ENCODE measurements around the gene DPYSL3. TPM values are rescaled to one million over a fixed set of nuclear protein-coding genes. Genes with fewer than 3 reads are reported as not detected.

The DPYSL3 gene
- polyA plus RNA-seq, 1 of the 3 experiments (the other 2 are of a cell fraction): 123 TPM

- Histone ChIP-seq H3K9ac (peak overlapping the region; percentile 88), H3F3A (replicated peaks; ENCODE audit: insufficient read depth) (peaks cover 23% of the 10 kb centered on the region), H3K4me1 (ENCODE audit: control insufficient read depth in 1 of 2, insufficient read depth in 2 of 2, low read depth in 1 of 2, low read length in 1 of 2) (peaks cover 7 to 10% of the 10 kb centered on the region in 2 experiments; a peak in 3 of 4 replicates), H3K9me2 (no peaks in the 10 kb centered on the region), H2AFZ (ENCODE audit: low read depth) (no peak overlapping the region; the same call in 1 of the 2 replicates), H4K20me1 (ENCODE audit: insufficient read depth) (no peaks in the 10 kb centered on the region), H3K9me3 (no peaks in the 10 kb centered on the region), H3K27me3 (ENCODE audit: insufficient read depth) (no peaks in the 10 kb centered on the region), H3K4me2 (peak overlapping the region; percentile 89), H3K36me3 (replicated peaks in 1 of 2; ENCODE audit: control insufficient read depth in 1 of 2, insufficient read depth in 2 of 2, low read length in 1 of 2) (peaks cover 0 to 7% of the 10 kb centered on the region in 2 experiments), H3K79me2 (ENCODE audit: insufficient read depth) (peaks cover 57% of the 10 kb centered on the region), H3K4me3 (ENCODE audit: low read depth in 2 of 2, low read length in 1 of 2) (peak overlapping the region; percentile 82 to 92), H3K27ac (ENCODE audit: low read depth in 2 of 2, low read length in 1 of 2) (peak overlapping the region; percentile 82 to 86)
- ChIA-PET CTCF (interaction anchor here (0.9 to 4.5 kb wide), 12 partner anchors 13 to 70 kb away, joined by 3 to 16 read pairs (median 4); no protein-coding TSS in a partner anchor), POLR2A (no interaction called here)
- no peak for TF ChIP-seq REST (IDR thresholded peaks at IDR 0.05; ENCODE audit: low read depth, low read length)
- TF ChIP-seq, protein P1, sequence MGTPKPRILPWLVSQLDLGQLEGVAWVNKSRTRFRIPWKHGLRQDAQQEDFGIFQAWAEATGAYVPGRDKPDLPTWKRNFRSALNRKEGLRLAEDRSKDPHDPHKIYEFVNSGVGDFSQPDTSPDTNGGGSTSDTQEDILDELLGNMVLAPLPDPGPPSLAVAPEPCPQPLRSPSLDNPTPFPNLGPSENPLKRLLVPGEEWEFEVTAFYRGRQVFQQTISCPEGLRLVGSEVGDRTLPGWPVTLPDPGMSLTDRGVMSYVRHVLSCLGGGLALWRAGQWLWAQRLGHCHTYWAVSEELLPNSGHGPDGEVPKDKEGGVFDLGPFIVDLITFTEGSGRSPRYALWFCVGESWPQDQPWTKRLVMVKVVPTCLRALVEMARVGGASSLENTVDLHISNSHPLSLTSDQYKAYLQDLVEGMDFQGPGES (IDR thresholded peaks at IDR 0.05; ENCODE audit: low read depth, low read length): no peak
- TF ChIP-seq POLR2AphosphoS5 (IDR thresholded peaks at IDR 0.05; ENCODE audit: low read depth, low read length): no peak
- TF ChIP-seq RAD21 (IDR thresholded peaks at IDR 0.05; ENCODE audit: low read length): no peak
- TF ChIP-seq SIN3A (IDR thresholded peaks at IDR 0.05; ENCODE audit: borderline replicate concordance, low read depth, low read length): no peak
- TF ChIP-seq GATA2 (CRISPR knock-in tag; IDR thresholded peaks at IDR 0.05): no peak
- TF ChIP-seq TCF12 (IDR thresholded peaks at IDR 0.05): no peak
- no peak for TF ChIP-seq MEF2A (IDR thresholded peaks at IDR 0.05; ENCODE audit: borderline replicate concordance, low read depth)
- no peak for TF ChIP-seq EZH2phosphoT487 (IDR thresholded peaks at IDR 0.05; ENCODE audit: borderline replicate concordance, low read depth)
- TF ChIP-seq SMC3 (IDR thresholded peaks at IDR 0.05; ENCODE audit: low read depth, low read length): no peak
- 28% methylated on average over 7 of the region's 7 CpGs for WGBS (ENCODE audit: low lambda C conversion rate)
- DNase-seq: no peak
Observed at GRCh38 chr5:147508711-147509040, 1.2 kb downstream of the DPYSL3 start.

DNA sequence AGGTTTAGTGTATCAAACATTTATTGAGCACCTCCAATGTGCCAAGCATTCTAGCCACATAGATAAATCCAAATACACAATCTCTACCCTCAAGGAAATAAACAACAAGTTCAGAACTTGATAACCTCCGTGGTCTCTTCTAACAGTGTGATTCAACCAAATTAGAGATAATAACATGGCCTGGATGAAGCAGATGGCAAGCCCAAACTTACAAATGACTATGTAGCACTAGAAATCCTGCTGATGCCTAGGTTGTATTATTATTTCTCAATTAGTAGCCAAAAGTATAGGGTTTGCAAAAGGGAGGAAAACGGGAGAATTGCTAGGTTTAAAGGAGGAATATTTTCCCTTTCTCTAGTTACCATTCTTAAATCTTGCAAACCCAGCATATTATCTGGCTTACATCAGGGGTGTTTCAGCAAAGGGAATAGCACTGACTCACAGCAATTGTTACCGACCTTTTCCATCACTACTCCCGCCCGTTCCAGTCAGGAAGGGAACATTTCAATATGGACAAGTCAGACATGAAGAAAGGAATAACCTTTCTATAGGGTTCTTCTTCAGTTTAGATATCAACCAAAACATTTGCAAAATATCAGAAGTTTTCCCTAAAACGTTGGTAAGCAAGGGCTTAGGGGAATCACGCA, 2.3 kb downstream of the DPYSL3 start:
- peak overlapping the region; percentile 88 for H3K9ac ChIP-seq
- peaks cover 30% of the 10 kb centered on the region for H3F3A ChIP-seq (replicated peaks; ENCODE audit: insufficient read depth)
- no peak for DNase-seq
- H2AFZ ChIP-seq (ENCODE audit: low read depth): peak overlapping the region; percentile 3; the same call in 1 of the 2 replicates
- H3K27ac ChIP-seq (ENCODE audit: low read depth in 2 of 2, low read length in 1 of 2): peak overlapping the region; percentile 82 to 86
- peaks cover 0 to 7% of the 10 kb centered on the region in 2 experiments for H3K36me3 ChIP-seq (replicated peaks in 1 of 2; ENCODE audit: control insufficient read depth in 1 of 2, insufficient read depth in 2 of 2, low read length in 1 of 2)
- peaks cover 9 to 12% of the 10 kb centered on the region in 2 experiments; a peak in 2 of 4 replicates for H3K4me1 ChIP-seq (ENCODE audit: control insufficient read depth in 1 of 2, insufficient read depth in 2 of 2, low read depth in 1 of 2, low read length in 1 of 2)
- no peaks in the 10 kb centered on the region for H3K9me2 ChIP-seq
- peak overlapping the region; percentile 89 for H3K4me2 ChIP-seq
- no peaks in the 10 kb centered on the region for H3K27me3 ChIP-seq (ENCODE audit: insufficient read depth)
- H3K4me3 ChIP-seq (ENCODE audit: low read depth in 2 of 2, low read length in 1 of 2): peak overlapping the region; percentile 82 to 92
- CTCF ChIA-PET: interaction anchor here (0.9 to 4.5 kb wide), 6 partner anchors 14 to 71 kb away, joined by 4 to 16 read pairs (median 6); no protein-coding TSS in a partner anchor
- H4K20me1 ChIP-seq (ENCODE audit: insufficient read depth): no peaks in the 10 kb centered on the region
- H3K79me2 ChIP-seq (ENCODE audit: insufficient read depth): peaks cover 68% of the 10 kb centered on the region
- POLR2A ChIA-PET: no interaction called here
- no peaks in the 10 kb centered on the region for H3K9me3 ChIP-seq
- WGBS (ENCODE audit: low lambda C conversion rate): 24% methylated on average over 7 of the region's 7 CpGs
- no peak for TF ChIP-seq MEF2A (IDR thresholded peaks at IDR 0.05; ENCODE audit: borderline replicate concordance, low read depth)
- 0 out of 4 replicates have a peak, but pooled peaks of 1 of the 2 experiments have one; percentile 15 for TF ChIP-seq EP300 (IDR thresholded peaks at IDR 0.05; ENCODE audit: borderline replicate concordance in 1 of 2, low read depth in 1 of 2, low read length in 1 of 2)
- TF ChIP-seq, protein P1 (IDR thresholded peaks at IDR 0.05; ENCODE audit: low read depth, low read length): no peak
- no peak for TF ChIP-seq EZH2phosphoT487 (IDR thresholded peaks at IDR 0.05; ENCODE audit: borderline replicate concordance, low read depth)
- no peak for TF ChIP-seq TAF1 (IDR thresholded peaks at IDR 0.05; ENCODE audit: borderline replicate concordance, low read depth, low read length)
- TF ChIP-seq PBX3 (IDR thresholded peaks at IDR 0.05): peak; percentile 64
- peak; percentile 43; the same call in 1 of the 2 replicates for TF ChIP-seq JUND (IDR thresholded peaks at IDR 0.05)
- TF ChIP-seq TCF12 (IDR thresholded peaks at IDR 0.05): peak; percentile 57; the same call in 1 of the 2 replicates
- TF ChIP-seq SMC3 (IDR thresholded peaks at IDR 0.05; ENCODE audit: low read depth, low read length): no peak
- no peak for TF ChIP-seq USF2 (IDR thresholded peaks at IDR 0.05; ENCODE audit: borderline replicate concordance, low read depth, low read length)

Measured in SK-N-SH (cell line).